DOHH2 (cell line): ENCODE data around the gene SCPEP1.

Experiments used
- CTCF ChIP-seq: fragments of 200-600 bp; sonication (generic); IDR thresholded peaks from one replicate; pipeline ENCODE4 v1.5.1; 2014; ENCODE audit warnings: antibody characterized with exemption, mild to moderate bottlenecking, low read depth, low read length; ENCODE audit not compliant: poor library complexity, severe bottlenecking
- EZH2phosphoT487 ChIP-seq: fragments of 200-600 bp; sonication (generic); IDR thresholded peaks from 2 replicates; pipeline ENCODE4 v1.6.1; 2017; ENCODE audit warnings: borderline replicate concordance, mild to moderate bottlenecking, antibody characterized with exemption, low read length, moderate library complexity, mixed read lengths

GRCh38 chr17:57045868-57046704, 68.2 kb downstream of the SCPEP1 start:
- TF ChIP-seq CTCF = no peak
- no peak for TF ChIP-seq EZH2phosphoT487
